Thoracic aorta (tissue), 2 donors: ENCODE data around the gene OTUD7B. TPM values are rescaled to one million over a fixed set of nuclear protein-coding genes. Genes with fewer than 3 reads are reported as not detected.

ENCODE experiments used
- ATAC-seq: fragments of 150-250 bp; one replicate; pipeline ENCODE4 v1.8.0; 2017; ENCODE audit warnings: low read depth; ENCODE audit not compliant: insufficient number of reproducible peaks, low FRiP score
- DNase-seq: peaks from one replicate; pipeline ENCODE4 v3.0.0-alpha.2; 2020; ENCODE audit warnings: low spot score
- H3K27ac ChIP-seq, 2 donors: fragments of 200-600 bp; sonication (generic); 1 replicate in 1 of 2; 2 replicates in 1 of 2; pipeline ENCODE4 v1.5.1; 2016; ENCODE audit warnings: mild to moderate bottlenecking in 2 of 2, moderate library complexity in 2 of 2
- H3K27me3 ChIP-seq: fragments of 200-600 bp; sonication (generic); replicated peaks from 2 replicates; pipeline ENCODE4 v1.6.0; 2016; ENCODE audit warnings: mild to moderate bottlenecking; ENCODE audit not compliant: insufficient read depth
- H3K36me3 ChIP-seq: fragments of 200-600 bp; sonication (generic); one replicate; pipeline ENCODE4 v1.5.1; 2016
- H3K4me1 ChIP-seq, 2 donors: fragments of 200-600 bp; sonication (generic); 1 replicate in 1 of 2; 2 replicates in 1 of 2; pipeline versions ENCODE4 v1.5.1 to v1.6.0; 2016; ENCODE audit warnings: low read depth in 2 of 2, mild to moderate bottlenecking in 1 of 2; ENCODE audit not compliant: control insufficient read depth in 1 of 2
- H3K4me3 ChIP-seq: fragments of 200-600 bp; sonication (generic); 2 replicates; pipeline ENCODE4 v1.5.1; 2016; ENCODE audit warnings: mild to moderate bottlenecking
- H3K9me3 ChIP-seq: fragments of 200-600 bp; sonication (generic); 2 replicates; pipeline ENCODE4 v1.5.1; 2016
- total RNA-seq, 2 donors: library from RNA; depleted of rRNA; stranded (reverse); fragments of >200 nt; gene quantifications; one replicate each; pipeline versions ENCODE4 v1.1.0 to v1.2.3, GENCODE V29; 2016
- TF ChIP-seq, protein P1 (sequence below): fragments of 200-600 bp; sonication (generic); IDR thresholded peaks from one replicate; pipeline ENCODE4 v1.5.1; 2019; ENCODE audit warnings: antibody characterized with exemption

The OTUD7B gene
- total RNA-seq, 2 donors from 2014 or later: 29.9 to 30.6 TPM

DNA sequence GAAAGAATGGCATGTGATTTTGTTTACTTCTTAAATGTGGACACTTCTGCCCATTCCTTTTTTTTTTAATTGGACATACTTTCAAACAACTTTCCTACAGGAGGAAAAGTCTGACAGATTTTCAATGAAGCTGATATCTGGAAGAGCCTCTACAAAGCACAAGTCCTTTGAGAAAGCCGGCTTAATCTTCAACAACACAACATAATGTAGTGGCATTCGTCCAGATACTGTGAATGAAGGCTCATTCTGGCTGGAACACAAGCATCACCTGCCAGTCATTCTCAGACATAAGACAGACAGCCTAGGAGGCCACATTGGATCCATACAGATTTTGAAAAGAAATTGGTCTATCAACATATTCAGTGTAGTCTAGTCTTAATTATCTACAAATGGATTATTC lies 4.9 kb downstream of the OTUD7B start:
- no peaks in the 10 kb centered on the region for H3K36me3 ChIP-seq
- H3K27ac ChIP-seq: no peak overlapping the region
- H3K4me3 ChIP-seq: no peak overlapping the region
- TF ChIP-seq, protein P1, sequence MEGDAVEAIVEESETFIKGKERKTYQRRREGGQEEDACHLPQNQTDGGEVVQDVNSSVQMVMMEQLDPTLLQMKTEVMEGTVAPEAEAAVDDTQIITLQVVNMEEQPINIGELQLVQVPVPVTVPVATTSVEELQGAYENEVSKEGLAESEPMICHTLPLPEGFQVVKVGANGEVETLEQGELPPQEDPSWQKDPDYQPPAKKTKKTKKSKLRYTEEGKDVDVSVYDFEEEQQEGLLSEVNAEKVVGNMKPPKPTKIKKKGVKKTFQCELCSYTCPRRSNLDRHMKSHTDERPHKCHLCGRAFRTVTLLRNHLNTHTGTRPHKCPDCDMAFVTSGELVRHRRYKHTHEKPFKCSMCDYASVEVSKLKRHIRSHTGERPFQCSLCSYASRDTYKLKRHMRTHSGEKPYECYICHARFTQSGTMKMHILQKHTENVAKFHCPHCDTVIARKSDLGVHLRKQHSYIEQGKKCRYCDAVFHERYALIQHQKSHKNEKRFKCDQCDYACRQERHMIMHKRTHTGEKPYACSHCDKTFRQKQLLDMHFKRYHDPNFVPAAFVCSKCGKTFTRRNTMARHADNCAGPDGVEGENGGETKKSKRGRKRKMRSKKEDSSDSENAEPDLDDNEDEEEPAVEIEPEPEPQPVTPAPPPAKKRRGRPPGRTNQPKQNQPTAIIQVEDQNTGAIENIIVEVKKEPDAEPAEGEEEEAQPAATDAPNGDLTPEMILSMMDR: no peak
- H3K27me3 ChIP-seq: no peaks in the 10 kb centered on the region
- no peak for ATAC-seq
- no peaks in the 10 kb centered on the region for H3K9me3 ChIP-seq
- no peak for DNase-seq
- peaks cover 16 to 67% of the 10 kb centered on the region in 2 donors for H3K4me1 ChIP-seq

DNA sequence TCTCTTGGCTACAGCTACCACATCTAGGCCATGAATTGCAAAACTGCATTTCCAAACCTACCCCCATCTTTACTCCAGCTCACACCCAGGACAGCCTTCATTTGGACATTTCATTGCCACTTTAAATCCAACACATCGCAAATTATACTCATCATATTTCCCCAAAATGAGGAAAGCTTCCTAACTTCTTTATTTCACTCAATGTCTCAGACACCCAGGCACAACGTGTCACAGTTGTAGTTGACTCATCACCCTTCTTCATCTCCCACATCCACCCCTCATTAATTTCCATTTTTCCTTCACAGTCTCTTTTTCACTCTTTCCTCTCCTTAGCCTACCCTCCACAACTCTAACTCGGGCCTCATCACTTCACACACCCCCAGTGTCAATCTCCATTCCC lies 6.7 kb downstream of the OTUD7B start:
- Histone ChIP-seq H3K27me3 (no peaks in the 10 kb centered on the region), H3K27ac (no peak overlapping the region), H3K36me3 (no peaks in the 10 kb centered on the region), H3K4me1 (peaks cover 20 to 73% of the 10 kb centered on the region in 2 donors), H3K9me3 (no peaks in the 10 kb centered on the region), H3K4me3 (no peak overlapping the region)
- TF ChIP-seq, protein P1: no peak
- ATAC-seq: no peak
- no peak for DNase-seq

DNA sequence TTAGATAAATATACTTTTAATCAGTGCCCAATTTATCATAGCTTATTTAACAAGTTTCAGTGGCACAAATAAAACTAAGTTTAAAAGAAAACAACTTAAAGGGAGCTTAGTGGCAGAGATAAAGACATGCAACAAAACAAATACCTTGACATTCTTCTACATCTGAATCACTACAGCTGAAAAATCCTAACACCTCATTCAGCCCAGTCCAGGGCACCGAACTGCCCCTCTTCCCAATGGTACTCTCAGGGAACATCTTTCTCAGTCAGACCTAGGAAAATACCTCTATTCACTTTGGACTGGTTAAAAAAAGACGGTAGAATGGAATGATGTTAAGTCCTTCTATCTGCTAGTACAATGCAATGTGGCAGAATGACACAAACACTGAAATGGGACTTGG lies 8.3 kb downstream of the OTUD7B start:
- Histone ChIP-seq H3K4me3 (no peak overlapping the region), H3K27me3 (no peaks in the 10 kb centered on the region), H3K9me3 (no peaks in the 10 kb centered on the region), H3K27ac (peak overlapping the region in 1 of 2 donors; percentile 7), H3K36me3 (no peaks in the 10 kb centered on the region), H3K4me1 (peaks cover 16 to 73% of the 10 kb centered on the region in 2 donors)
- TF ChIP-seq, protein P1: no peak
- ATAC-seq: no peak
- no peak for DNase-seq

DNA sequence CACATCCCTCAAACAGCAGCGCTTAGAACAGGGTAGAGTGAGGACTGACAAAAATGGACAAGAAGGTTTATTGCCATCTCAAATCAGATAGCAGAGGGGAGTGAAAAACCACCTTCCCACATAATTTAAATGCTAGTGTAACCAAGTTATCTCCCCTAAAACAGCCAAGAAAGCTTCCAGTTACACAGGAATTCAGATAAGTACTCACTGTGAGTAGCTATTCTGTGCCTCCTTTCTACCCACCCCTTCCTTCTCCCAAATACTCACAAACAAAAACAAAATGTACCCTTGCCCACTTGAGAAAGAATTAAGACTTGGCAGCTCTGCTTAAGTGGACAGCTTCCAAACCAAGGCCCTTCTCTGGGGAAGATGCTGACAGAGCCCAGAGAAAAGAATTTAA lies 9.1 kb downstream of the OTUD7B start:
- Histone ChIP-seq H3K36me3 (no peaks in the 10 kb centered on the region), H3K4me3 (no peak overlapping the region), H3K27ac (peak overlapping the region; percentile 47 to 57), H3K27me3 (no peaks in the 10 kb centered on the region), H3K9me3 (no peaks in the 10 kb centered on the region), H3K4me1 (peaks cover 21 to 73% of the 10 kb centered on the region in 2 donors)
- TF ChIP-seq, protein P1: no peak
- ATAC-seq (no peak), DNase-seq (no peak)

DNA sequence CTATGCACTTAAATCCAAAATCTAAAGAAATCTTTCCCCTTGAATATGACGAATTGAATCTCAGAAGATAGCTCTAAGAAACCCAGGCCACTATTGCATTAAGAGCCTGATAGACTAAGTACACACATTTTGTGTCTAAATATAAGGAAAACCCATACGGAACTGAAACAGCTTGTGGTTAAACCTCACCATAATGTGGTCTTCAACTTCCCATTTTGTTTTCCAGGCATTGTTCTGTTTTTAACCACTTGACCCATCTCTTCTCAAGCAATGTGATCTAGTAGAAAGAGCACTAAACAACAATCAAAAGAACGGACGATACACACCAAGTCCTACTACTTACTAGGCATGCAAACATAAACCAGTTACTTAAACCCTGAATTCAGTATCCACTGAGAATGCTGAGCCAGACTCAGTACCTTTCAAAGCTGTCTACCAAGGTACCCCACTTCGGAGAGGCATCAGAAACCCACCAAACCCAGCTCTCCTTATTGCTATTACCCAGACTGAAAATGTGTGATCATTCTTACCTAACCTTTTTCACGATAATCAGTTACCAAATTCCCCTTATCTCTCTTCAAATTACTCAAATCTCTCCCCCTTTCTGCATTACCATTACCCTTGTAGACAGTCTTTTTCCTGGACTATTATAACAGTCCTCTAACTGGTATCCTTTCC lies 12.8 kb downstream of the OTUD7B start:
- H3K4me1 ChIP-seq: peaks cover 36 to 69% of the 10 kb centered on the region in 2 donors
- H3K9me3 ChIP-seq: no peaks in the 10 kb centered on the region
- no peak overlapping the region for H3K27ac ChIP-seq
- H3K27me3 ChIP-seq: no peaks in the 10 kb centered on the region
- ATAC-seq (no peak), DNase-seq (no peak)
- no peak overlapping the region for H3K4me3 ChIP-seq
- TF ChIP-seq, protein P1: no peak
- no peaks in the 10 kb centered on the region for H3K36me3 ChIP-seq
